Testis (tissue), 3 donors: ENCODE results near the gene PLEKHA7. TPM values are rescaled to one million over a fixed set of nuclear protein-coding genes. Genes with fewer than 3 reads are reported as not detected.

Source experiments
- DNase-seq: peaks from one replicate; pipeline ENCODE4 v3.0.0-alpha.2; 2019
- H3K27ac ChIP-seq, 2 donors: fragments of 200-600 bp; sonication (generic); one replicate each; pipeline ENCODE4 v1.5.1; 2019
- H3K27me3 ChIP-seq: fragments of 200-600 bp; sonication (generic); one replicate; pipeline ENCODE4 v1.5.1; 2019
- H3K36me3 ChIP-seq: fragments of 200-600 bp; sonication (generic); one replicate; pipeline ENCODE4 v1.5.1; 2017; ENCODE audit warnings: low read depth; ENCODE audit errors: missing control alignments
- H3K4me1 ChIP-seq: fragments of 200-600 bp; sonication (generic); one replicate; pipeline ENCODE4 v1.5.1; 2019
- H3K4me3 ChIP-seq, 2 donors: fragments of 200-600 bp; sonication (generic); one replicate each; pipeline ENCODE4 v1.5.1; 2017 to 2019
- H3K9me3 ChIP-seq: fragments of 200-600 bp; sonication (generic); one replicate; pipeline ENCODE4 v1.5.1; 2017
- CTCF ChIP-seq, 3 experiments: fragments of 450-650 bp in 2 of 3; fragments of 200-600 bp in 1 of 3; sonication (generic) in 1 of 3; IDR thresholded peaks; one replicate each; pipeline ENCODE4 v1.5.1; 2016 to 2019; ENCODE audit warnings: antibody characterized with exemption in 3 of 3, mild to moderate bottlenecking in 2 of 3, moderate library complexity in 1 of 3
- POLR2A ChIP-seq: fragments of 450-650 bp; IDR thresholded peaks from one replicate; pipeline ENCODE4 v1.6.1; 2017; ENCODE audit warnings: antibody characterized with exemption, mild to moderate bottlenecking, moderate library complexity
- WGBS, 2 donors: methylation state at CpG; one replicate each; pipeline ENCODE4 v1.1.5; 2018; 5-methylcytosine and 5-hydroxymethylcytosine counted together
- intact Hi-C: fragments of 100-400 bp; cut with DNase I; formaldehyde crosslinking; loops from one replicate; pipeline ENCODE4 v1.15.1; 2023; ENCODE audit warnings: low total_unique reads
- polyA plus RNA-seq: library from polyadenylated mRNA; stranded (reverse); fragments of 350-450 nt; fragmentation: Illumina TruSeq; extraction: RNeasy Lipid Tissue Mini Kit (QIAGEN cat#74804); gene quantifications from one replicate; pipeline ENCODE4 v1.2.3, GENCODE V29; 2014; ENCODE audit warnings: low read depth, low replicate concordance; ENCODE audit not compliant: insufficient read depth
- total RNA-seq, 2 donors: library from RNA; depleted of rRNA; stranded (reverse); fragments of >200 nt; gene quantifications; one replicate each; pipeline ENCODE4 v1.2.3, GENCODE V29; 2016

The PLEKHA7 gene
- total and polyA plus RNA-seq, 3 donors from 2014 or later, result 33.0 to 64.9 (median 63.9) TPM

- Histone ChIP-seq H3K27me3 (no peaks in the 10 kb centered on the region), H3K4me3 (no peak overlapping the region), H3K9me3 (no peaks in the 10 kb centered on the region), H3K27ac (no peak overlapping the region), H3K4me1 (no peaks in the 10 kb centered on the region), H3K36me3 (no peaks in the 10 kb centered on the region)
- TF ChIP-seq POLR2A (no peak), CTCF (IDR thresholded peaks at IDR 0.05) (no peak)
- no peak for DNase-seq
- intact Hi-C loops, result no loop called here
- WGBS, 2 donors, result 92 to 93% methylated on average over 12 of the region's 12 CpGs
Measured at GRCh38 chr11:16771350-16772140, 242.7 kb downstream of the PLEKHA7 start.

- no peak for TF ChIP-seq POLR2A
- TF ChIP-seq CTCF (IDR thresholded peaks at IDR 0.05), result no peak
- WGBS, 2 donors, result 78 to 100% methylated on average over 2 to 11 of the region's 11 CpGs
Measured at GRCh38 chr11:16770016-16770415, 244.2 kb downstream of the PLEKHA7 start.

GRCh38 chr11:16769386-16769785 lies 244.8 kb downstream of the PLEKHA7 start:
- no peak overlapping the region for H3K4me3 ChIP-seq
- H3K36me3 ChIP-seq, result no peaks in the 10 kb centered on the region
- no peaks in the 10 kb centered on the region for H3K4me1 ChIP-seq
- intact Hi-C loops, result no loop called here
- TF ChIP-seq CTCF (IDR thresholded peaks at IDR 0.05) (no peak), POLR2A (no peak)
- no peak for DNase-seq
- no peaks in the 10 kb centered on the region for H3K9me3 ChIP-seq
- H3K27ac ChIP-seq, result no peak overlapping the region
- WGBS, 2 donors, result 91 to 92% methylated on average over 4 of the region's 4 CpGs
- no peaks in the 10 kb centered on the region for H3K27me3 ChIP-seq

More at GRCh38 chr11:16770016-16770415, 244.2 kb downstream of the PLEKHA7 start:
- no peak overlapping the region for H3K27ac ChIP-seq
- H3K27me3 ChIP-seq, result no peaks in the 10 kb centered on the region
- no peak for DNase-seq
- no peaks in the 10 kb centered on the region for H3K4me1 ChIP-seq
- H3K36me3 ChIP-seq, result no peaks in the 10 kb centered on the region
- H3K4me3 ChIP-seq, result no peak overlapping the region
- intact Hi-C loops, result no loop called here
- no peaks in the 10 kb centered on the region for H3K9me3 ChIP-seq

- no peaks in the 10 kb centered on the region for H3K36me3 ChIP-seq
- no peaks in the 10 kb centered on the region for H3K4me1 ChIP-seq
- no peak overlapping the region for H3K4me3 ChIP-seq
- 90 to 95% methylated on average over 2 to 4 of the region's 4 CpGs for WGBS, 2 donors
- no peak overlapping the region for H3K27ac ChIP-seq
- H3K27me3 ChIP-seq, result no peaks in the 10 kb centered on the region
- no peak for TF ChIP-seq CTCF (IDR thresholded peaks at IDR 0.05)
- TF ChIP-seq POLR2A, result no peak
- H3K9me3 ChIP-seq, result no peaks in the 10 kb centered on the region
- no peak for DNase-seq
- intact Hi-C loops, result no loop called here
Measured at GRCh38 chr11:16767957-16768356, 246.3 kb downstream of the PLEKHA7 start.

GRCh38 chr11:16767137-16767536 lies 247.1 kb downstream of the PLEKHA7 start:
- Histone ChIP-seq H3K36me3 (no peaks in the 10 kb centered on the region), H3K9me3 (no peaks in the 10 kb centered on the region), H3K4me1 (no peaks in the 10 kb centered on the region), H3K4me3 (no peak overlapping the region), H3K27ac (no peak overlapping the region), H3K27me3 (no peaks in the 10 kb centered on the region)
- WGBS, 2 donors, result 90 to 93% methylated on average over 4 of the region's 4 CpGs
- intact Hi-C loops, result no loop called here
- DNase-seq, result no peak
- no peak for TF ChIP-seq POLR2A
- TF ChIP-seq CTCF (IDR thresholded peaks at IDR 0.05), result no peak
